ENCODE data around the gene GFOD1. TPM values are rescaled to one million over a fixed set of nuclear protein-coding genes. Genes with fewer than 3 reads are reported as not detected.

The GFOD1 gene
- total and polyA plus RNA-seq, 9 donors = 1.4 to 9.2 (median 3.7) TPM

GRCh38 chr6:13471184-13471583 lies 16.2 kb downstream of the GFOD1 start:
- H3K36me3 ChIP-seq = no peaks in the 10 kb centered on the region
- intact Hi-C loops (cut with DNase I) = no loop called here
- H3K4me3 ChIP-seq = no peak overlapping the region
- DNase-seq = no peak
- no peaks in the 10 kb centered on the region for H3K4me1 ChIP-seq (ENCODE audit: insufficient read depth)
- no peaks in the 10 kb centered on the region for H3K27me3 ChIP-seq
- no peaks in the 10 kb centered on the region for H3K9me3 ChIP-seq
- TF ChIP-seq POLR2A (IDR thresholded peaks at IDR 0.05) (no peak), EP300 (IDR thresholded peaks at IDR 0.05) (no peak)
- TF ChIP-seq, protein P1, sequence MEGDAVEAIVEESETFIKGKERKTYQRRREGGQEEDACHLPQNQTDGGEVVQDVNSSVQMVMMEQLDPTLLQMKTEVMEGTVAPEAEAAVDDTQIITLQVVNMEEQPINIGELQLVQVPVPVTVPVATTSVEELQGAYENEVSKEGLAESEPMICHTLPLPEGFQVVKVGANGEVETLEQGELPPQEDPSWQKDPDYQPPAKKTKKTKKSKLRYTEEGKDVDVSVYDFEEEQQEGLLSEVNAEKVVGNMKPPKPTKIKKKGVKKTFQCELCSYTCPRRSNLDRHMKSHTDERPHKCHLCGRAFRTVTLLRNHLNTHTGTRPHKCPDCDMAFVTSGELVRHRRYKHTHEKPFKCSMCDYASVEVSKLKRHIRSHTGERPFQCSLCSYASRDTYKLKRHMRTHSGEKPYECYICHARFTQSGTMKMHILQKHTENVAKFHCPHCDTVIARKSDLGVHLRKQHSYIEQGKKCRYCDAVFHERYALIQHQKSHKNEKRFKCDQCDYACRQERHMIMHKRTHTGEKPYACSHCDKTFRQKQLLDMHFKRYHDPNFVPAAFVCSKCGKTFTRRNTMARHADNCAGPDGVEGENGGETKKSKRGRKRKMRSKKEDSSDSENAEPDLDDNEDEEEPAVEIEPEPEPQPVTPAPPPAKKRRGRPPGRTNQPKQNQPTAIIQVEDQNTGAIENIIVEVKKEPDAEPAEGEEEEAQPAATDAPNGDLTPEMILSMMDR (IDR thresholded peaks at IDR 0.05) = no peak
- WGBS, 3 donors = 70 to 74% (median 73%) methylated on average over 4 of the region's 4 CpGs
- no peak overlapping the region for H3K27ac ChIP-seq

GRCh38 chr6:13470238-13471140 lies 16.9 kb downstream of the GFOD1 start:
- no peak overlapping the region for H3K27ac ChIP-seq
- 67 to 69% (median 68%) methylated on average over 10 of the region's 10 CpGs for WGBS, 3 donors
- no peaks in the 10 kb centered on the region for H3K9me3 ChIP-seq
- no peaks in the 10 kb centered on the region for H3K27me3 ChIP-seq
- TF ChIP-seq, protein P1 (IDR thresholded peaks at IDR 0.05) = no peak
- TF ChIP-seq POLR2A (IDR thresholded peaks at IDR 0.05) (no peak), EP300 (IDR thresholded peaks at IDR 0.05) (no peak)
- no peak overlapping the region for H3K4me3 ChIP-seq
- H3K4me1 ChIP-seq (ENCODE audit: insufficient read depth) = no peaks in the 10 kb centered on the region
- DNase-seq = no peak
- intact Hi-C loops (cut with DNase I) = no loop called here
- H3K36me3 ChIP-seq = no peaks in the 10 kb centered on the region

DNA sequence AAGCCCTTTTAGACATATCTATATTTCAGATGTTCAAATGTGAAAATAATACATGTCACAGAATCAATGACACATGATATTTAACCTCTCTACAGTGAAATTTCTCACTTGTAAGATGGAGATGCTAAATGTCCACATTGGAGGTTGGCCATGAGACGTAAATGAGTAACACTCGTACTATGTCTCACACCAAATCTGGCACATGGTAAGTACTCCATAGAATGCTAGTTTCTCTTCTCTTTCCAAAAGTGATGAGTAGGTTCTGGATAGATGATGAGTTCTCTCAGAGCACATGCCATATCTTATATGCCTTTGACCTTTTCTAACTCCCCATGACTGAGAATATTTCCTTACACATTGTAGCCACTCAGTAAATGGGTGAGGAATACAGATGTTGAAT lies 17.7 kb downstream of the GFOD1 start:
- no peaks in the 10 kb centered on the region for H3K36me3 ChIP-seq
- no peaks in the 10 kb centered on the region for H3K9me3 ChIP-seq
- H3K27ac ChIP-seq = no peak overlapping the region
- WGBS, 3 donors = 82 to 98% (median 96%) methylated on average over 2 of the region's 2 CpGs
- H3K27me3 ChIP-seq = no peaks in the 10 kb centered on the region
- DNase-seq = no peak
- TF ChIP-seq POLR2A (IDR thresholded peaks at IDR 0.05) (no peak), EP300 (IDR thresholded peaks at IDR 0.05) (no peak)
- TF ChIP-seq, protein P1 (IDR thresholded peaks at IDR 0.05) = no peak
- H3K4me3 ChIP-seq = no peak overlapping the region
- no peaks in the 10 kb centered on the region for H3K4me1 ChIP-seq (ENCODE audit: insufficient read depth)
- intact Hi-C loops (cut with DNase I) = loop anchor here in 1 of 4 donors (5.0 kb wide), 1 partner anchor 1937 kb away; no protein-coding TSS in a partner anchor

DNA sequence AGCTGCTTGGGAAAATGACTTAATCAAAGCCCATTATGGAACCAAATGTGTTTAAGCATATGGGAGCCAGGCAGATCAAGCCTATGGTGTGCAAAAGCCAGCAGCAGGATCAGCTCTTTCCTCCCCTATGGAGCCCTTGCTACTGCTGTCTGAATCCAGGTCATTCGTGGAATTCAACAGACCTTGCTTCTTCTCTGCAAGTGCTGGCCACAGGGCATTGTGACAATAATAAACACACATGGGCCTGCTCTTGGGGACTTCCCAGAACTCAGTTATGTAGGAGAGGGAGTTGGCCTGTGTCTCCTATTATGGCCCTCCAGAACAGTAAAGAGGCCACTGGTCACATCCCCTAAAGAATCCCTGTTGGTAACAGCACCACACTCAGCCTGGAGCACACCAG lies 18.6 kb downstream of the GFOD1 start:
- TF ChIP-seq, protein P1 (IDR thresholded peaks at IDR 0.05) = no peak
- no peak for TF ChIP-seq EP300 (IDR thresholded peaks at IDR 0.05)
- no peak for TF ChIP-seq POLR2A (IDR thresholded peaks at IDR 0.05)

More for the DNA sequence above, 18.6 kb downstream of the GFOD1 start:
- DNase-seq = no peak
- Histone ChIP-seq H3K9me3 (no peaks in the 10 kb centered on the region), H3K27me3 (no peaks in the 10 kb centered on the region), H3K36me3 (no peaks in the 10 kb centered on the region), H3K4me1 (ENCODE audit: insufficient read depth) (no peaks in the 10 kb centered on the region), H3K4me3 (no peak overlapping the region), H3K27ac (no peak overlapping the region)
- WGBS, 3 donors = 84 to 100% (median 96%) methylated on average over 1 of the region's 1 CpG
- intact Hi-C loops (cut with DNase I) = loop anchor here in 1 of 4 donors (5.0 kb wide), 1 partner anchor 1937 kb away; no protein-coding TSS in a partner anchor

Measured in ovary (tissue), 9 donors.